Measurements from ENCODE around the gene PDE3B. TPM values are rescaled to one million over a fixed set of nuclear protein-coding genes. Genes with fewer than 3 reads are reported as not detected.

Gene PDE3B
- total and polyA plus RNA-seq, 9 of the 15 experiments (the other 6 are each of a cell fraction or from before 2014, with no cell fraction given): 2.3 to 22.5 (median 12.2) TPM

DNA sequence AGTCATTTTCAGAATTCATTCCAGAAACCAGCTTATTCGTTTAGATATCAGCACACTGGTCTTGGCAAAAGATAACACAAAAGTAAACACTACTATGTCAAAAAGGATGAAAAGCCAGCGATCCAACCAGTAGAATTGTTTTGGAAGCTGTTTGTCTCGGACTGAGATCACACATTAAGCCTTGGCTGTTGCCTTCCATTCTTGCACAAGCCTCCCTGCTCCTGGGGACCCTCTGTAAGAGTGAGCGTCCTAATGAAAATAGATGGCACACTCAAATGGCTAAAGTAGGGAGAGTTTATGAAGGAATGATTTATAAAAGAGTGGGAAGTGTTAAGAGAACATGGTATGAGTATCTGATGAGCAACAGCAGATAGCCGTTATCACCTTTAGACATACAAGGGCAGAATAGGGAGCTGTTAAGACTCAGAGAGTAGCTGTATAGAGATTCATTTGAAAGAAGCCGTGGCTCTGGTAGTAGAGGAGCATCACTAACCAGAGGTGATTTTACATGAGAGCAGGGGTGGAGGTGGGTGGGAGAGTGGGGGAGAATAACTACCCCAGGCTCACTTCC is 25.2 kb downstream of the PDE3B start (continued):
- TF ChIP-seq, protein P1, sequence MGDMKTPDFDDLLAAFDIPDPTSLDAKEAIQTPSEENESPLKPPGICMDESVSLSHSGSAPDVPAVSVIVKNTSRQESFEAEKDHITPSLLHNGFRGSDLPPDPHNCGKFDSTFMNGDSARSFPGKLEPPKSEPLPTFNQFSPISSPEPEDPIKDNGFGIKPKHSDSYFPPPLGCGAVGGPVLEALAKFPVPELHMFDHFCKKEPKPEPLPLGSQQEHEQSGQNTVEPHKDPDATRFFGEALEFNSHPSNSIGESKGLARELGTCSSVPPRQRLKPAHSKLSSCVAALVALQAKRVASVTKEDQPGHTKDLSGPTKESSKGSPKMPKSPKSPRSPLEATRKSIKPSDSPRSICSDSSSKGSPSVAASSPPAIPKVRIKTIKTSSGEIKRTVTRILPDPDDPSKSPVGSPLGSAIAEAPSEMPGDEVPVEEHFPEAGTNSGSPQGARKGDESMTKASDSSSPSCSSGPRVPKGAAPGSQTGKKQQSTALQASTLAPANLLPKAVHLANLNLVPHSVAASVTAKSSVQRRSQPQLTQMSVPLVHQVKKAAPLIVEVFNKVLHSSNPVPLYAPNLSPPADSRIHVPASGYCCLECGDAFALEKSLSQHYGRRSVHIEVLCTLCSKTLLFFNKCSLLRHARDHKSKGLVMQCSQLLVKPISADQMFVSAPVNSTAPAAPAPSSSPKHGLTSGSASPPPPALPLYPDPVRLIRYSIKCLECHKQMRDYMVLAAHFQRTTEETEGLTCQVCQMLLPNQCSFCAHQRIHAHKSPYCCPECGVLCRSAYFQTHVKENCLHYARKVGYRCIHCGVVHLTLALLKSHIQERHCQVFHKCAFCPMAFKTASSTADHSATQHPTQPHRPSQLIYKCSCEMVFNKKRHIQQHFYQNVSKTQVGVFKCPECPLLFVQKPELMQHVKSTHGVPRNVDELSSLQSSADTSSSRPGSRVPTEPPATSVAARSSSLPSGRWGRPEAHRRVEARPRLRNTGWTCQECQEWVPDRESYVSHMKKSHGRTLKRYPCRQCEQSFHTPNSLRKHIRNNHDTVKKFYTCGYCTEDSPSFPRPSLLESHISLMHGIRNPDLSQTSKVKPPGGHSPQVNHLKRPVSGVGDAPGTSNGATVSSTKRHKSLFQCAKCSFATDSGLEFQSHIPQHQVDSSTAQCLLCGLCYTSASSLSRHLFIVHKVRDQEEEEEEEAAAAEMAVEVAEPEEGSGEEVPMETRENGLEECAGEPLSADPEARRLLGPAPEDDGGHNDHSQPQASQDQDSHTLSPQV (IDR thresholded peaks at IDR 0.05): peak; percentile 18; the same call in 1 of the 2 replicates
- TF ChIP-seq SMC3 (conservative IDR thresholded peaks at IDR 0.05; ENCODE audit: insufficient read depth, low read depth, low read length): no peak
- TF ChIP-seq MCM7 (IDR thresholded peaks at IDR 0.05): no peak
- no peak for TF ChIP-seq NFE2 (IDR thresholded peaks at IDR 0.05; ENCODE audit: low read depth)
- TF ChIP-seq ARID3A (IDR thresholded peaks at IDR 0.05; ENCODE audit: borderline replicate concordance, low read depth, low read length): no peak
- no peak for TF ChIP-seq HSF4 (CRISPR knock-in tag; IDR thresholded peaks at IDR 0.05; ENCODE audit: borderline replicate concordance)
- no peak for TF ChIP-seq POLR3G (IDR thresholded peaks at IDR 0.05; ENCODE audit: extremely low read depth, insufficient read length, insufficient replicate concordance)
- no peak for TF ChIP-seq MXD1 (CRISPR knock-in tag; IDR thresholded peaks at IDR 0.05; ENCODE audit: borderline replicate concordance, poor library complexity, severe bottlenecking)
- no peak for TF ChIP-seq DMBX1 (CRISPR knock-in tag; IDR thresholded peaks at IDR 0.05; ENCODE audit: borderline replicate concordance)
- TF ChIP-seq CCAR2 (IDR thresholded peaks at IDR 0.05; ENCODE audit: low read depth, low read length): no peak
- TF ChIP-seq, protein P2, sequence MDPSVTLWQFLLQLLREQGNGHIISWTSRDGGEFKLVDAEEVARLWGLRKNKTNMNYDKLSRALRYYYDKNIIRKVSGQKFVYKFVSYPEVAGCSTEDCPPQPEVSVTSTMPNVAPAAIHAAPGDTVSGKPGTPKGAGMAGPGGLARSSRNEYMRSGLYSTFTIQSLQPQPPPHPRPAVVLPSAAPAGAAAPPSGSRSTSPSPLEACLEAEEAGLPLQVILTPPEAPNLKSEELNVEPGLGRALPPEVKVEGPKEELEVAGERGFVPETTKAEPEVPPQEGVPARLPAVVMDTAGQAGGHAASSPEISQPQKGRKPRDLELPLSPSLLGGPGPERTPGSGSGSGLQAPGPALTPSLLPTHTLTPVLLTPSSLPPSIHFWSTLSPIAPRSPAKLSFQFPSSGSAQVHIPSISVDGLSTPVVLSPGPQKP (CRISPR knock-in tag; IDR thresholded peaks at IDR 0.05): no peak
- TF ChIP-seq NFIX (CRISPR knock-in tag; IDR thresholded peaks at IDR 0.05; ENCODE audit: low read depth): no peak
- TF ChIP-seq SMAD3 (CRISPR knock-in tag; conservative IDR thresholded peaks at IDR 0.05): no peak
- TF ChIP-seq HOXB6 (CRISPR knock-in tag; IDR thresholded peaks at IDR 0.05; ENCODE audit: borderline replicate concordance): no peak
- no peak for TF ChIP-seq TAF9B (IDR thresholded peaks at IDR 0.05; ENCODE audit: partially characterized antibody)
- no peak for TF ChIP-seq ATF1 (CRISPR knock-in tag; IDR thresholded peaks at IDR 0.05)
- TF ChIP-seq ATF1 (tag; IDR thresholded peaks at IDR 0.05): no peak
- TF ChIP-seq KLF1 (tag; IDR thresholded peaks at IDR 0.05): no peak
- no peak for TF ChIP-seq CBX5 (IDR thresholded peaks at IDR 0.05; ENCODE audit: borderline replicate concordance, low read depth)
- TF ChIP-seq HDAC2 (IDR thresholded peaks at IDR 0.05): peak; percentile 69; the same call in 1 of the 2 replicates

Measured in K562 (cell line).